GM21447 (cell line): ENCODE data around the gene NAGLU.

Experiments
- ATAC-seq: cut with Tn5 transposase; IDR thresholded peaks from one replicate; pipeline ENCODE4 v1.9.1; 2021; ENCODE audit not compliant: unreplicated experiment

NAGLU gene

GRCh38 chr17:42563143-42563509, 27.1 kb downstream of the NAGLU start:
- no peak for ATAC-seq

GRCh38 chr17:42563543-42563942, 27.5 kb downstream of the NAGLU start:
- no peak for ATAC-seq

GRCh38 chr17:42563950-42564349, 27.9 kb downstream of the NAGLU start:
- no peak for ATAC-seq

- ATAC-seq, result no peak
Observed at GRCh38 chr17:42564815-42565522, 28.9 kb downstream of the NAGLU start.

GRCh38 chr17:42565523-42566214, 29.6 kb downstream of the NAGLU start:
- ATAC-seq, result no peak

GRCh38 chr17:42566215-42566882, 30.3 kb downstream of the NAGLU start:
- ATAC-seq, result no peak

- no peak for ATAC-seq
Observed at GRCh38 chr17:42566883-42567573, 31.0 kb downstream of the NAGLU start, which contains the start of gene MLX. MLX (plus strand) TSS chr17:42567100; CDS start chr17:42567125, 25 bp downstream.

- ATAC-seq, result no peak
Observed at GRCh38 chr17:42568341-42569111, 32.5 kb downstream of the NAGLU start.

GRCh38 chr17:42571435-42572225, 35.6 kb downstream of the NAGLU start:
- no peak for ATAC-seq

- ATAC-seq, result no peak
Observed at GRCh38 chr17:42573095-42573494, 37.1 kb downstream of the NAGLU start.

GRCh38 chr17:42574463-42574862, 38.4 kb downstream of the NAGLU start:
- no peak for ATAC-seq

- no peak for ATAC-seq
Observed at GRCh38 chr17:42577140-42577531, 41.1 kb downstream of the NAGLU start.

- peak; percentile 62 for ATAC-seq
Observed at GRCh38 chr17:42577532-42578281, 41.7 kb downstream of the NAGLU start, which contains the start of gene PSMC3IP. PSMC3IP (minus strand) TSS chr17:42577729; CDS start chr17:42577686, 43 bp downstream.

GRCh38 chr17:42578282-42578869, 42.3 kb downstream of the NAGLU start:
- ATAC-seq, result peak; percentile 45

GRCh38 chr17:42579794-42580551, 43.9 kb downstream of the NAGLU start:
- no peak for ATAC-seq

GRCh38 chr17:42581744-42582270, 45.8 kb downstream of the NAGLU start:
- no peak for ATAC-seq

GRCh38 chr17:42584880-42585279, 48.8 kb downstream of the NAGLU start:
- no peak for ATAC-seq

- ATAC-seq, result no peak
Observed at GRCh38 chr17:42585353-42585752, 49.3 kb downstream of the NAGLU start.
